IgD-negative memory B cell (primary cell): ENCODE results near the gene PDIA2. TPM values are rescaled to one million over a fixed set of nuclear protein-coding genes. Genes with fewer than 3 reads are reported as not detected.

Source experiments
- H3K27ac Mint-ChIP-seq, 3 donors: one replicate each; pipeline ENCODE4 v1.8.0; 2020 to 2022; ENCODE audit warnings: mild to moderate bottlenecking in 3 of 3, mixed read lengths in 3 of 3, moderate library complexity in 1 of 3
- H3K27me3 Mint-ChIP-seq: one replicate; pipeline ENCODE4 v1.8.0; 2021; ENCODE audit warnings: mixed read lengths
- H3K36me3 Mint-ChIP-seq: one replicate; pipeline ENCODE4 v1.8.0; 2020; ENCODE audit warnings: mild to moderate bottlenecking, mixed read lengths
- H3K4me1 Mint-ChIP-seq, 3 donors: one replicate each; pipeline ENCODE4 v1.8.0; 2020 to 2022; ENCODE audit warnings: mixed read lengths in 3 of 3, mild to moderate bottlenecking in 1 of 3
- H3K4me3 Mint-ChIP-seq, 4 donors: one replicate each; pipeline ENCODE4 v1.8.0; 2020 to 2022; ENCODE audit warnings: mild to moderate bottlenecking in 4 of 4, mixed read lengths in 4 of 4, moderate library complexity in 3 of 4
- H3K9me3 Mint-ChIP-seq, 3 donors: one replicate each; pipeline ENCODE4 v1.8.0; 2020 to 2021; ENCODE audit warnings: mixed read lengths in 3 of 3, mild to moderate bottlenecking in 1 of 3
- polyA plus RNA-seq: library from polyadenylated mRNA; unstranded; fragments of 300-500 nt; fragmentation: Illumina TruSeq; gene quantifications from one replicate; pipeline ENCODE4 v1.2.3, GENCODE V29; 2021

Gene PDIA2
- polyA plus RNA-seq, 1 donor from 2014 or later: not detected

DNA sequence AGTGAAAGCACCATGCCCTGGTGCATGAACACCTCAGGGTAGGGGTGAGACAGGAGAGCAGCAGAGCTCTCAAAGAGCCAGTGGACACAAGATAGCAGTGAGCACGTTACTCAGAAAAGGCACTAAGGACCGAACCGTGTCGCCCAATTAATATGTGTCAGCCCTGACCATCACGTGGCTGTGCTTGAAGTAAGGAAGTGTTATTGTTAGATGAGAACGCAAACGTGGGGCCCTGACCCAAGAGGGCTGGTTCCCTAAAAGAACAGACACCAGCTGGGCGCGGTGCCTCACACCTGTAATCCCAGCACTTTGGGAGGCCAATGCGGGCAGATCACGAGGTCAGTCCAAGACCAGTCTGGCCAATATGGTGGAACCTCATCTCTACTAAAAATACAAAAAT is 53.3 kb downstream of the PDIA2 start:
- Mint-ChIP-seq H3K36me3 (peaks cover 2% of the 10 kb centered on the region), H3K27me3 (no peaks in the 10 kb centered on the region), H3K9me3 (no peaks in the 10 kb centered on the region), H3K4me1 (peaks cover 12 to 33% (median 26%) of the 10 kb centered on the region in 3 donors), H3K4me3 (peak overlapping the region in 1 of 4 donors; percentile 75), H3K27ac (peak overlapping the region in 2 of 3 donors; percentile 71 to 73)

Other genes starting within 250 kb of the PDIA2 start
- 45.2 TPM for gene POLR3K, start 229.6 kb upstream of the PDIA2 start, polyA plus RNA-seq
- 39.1 TPM for gene SNRNP25, start 229.3 kb upstream of the PDIA2 start, polyA plus RNA-seq
- gene RHBDF1, start 210.5 kb upstream of the PDIA2 start, polyA plus RNA-seq: not detected
- 87.6 TPM for gene MPG, start 204.9 kb upstream of the PDIA2 start, polyA plus RNA-seq
- 15.2 TPM for gene NPRL3, start 144.5 kb upstream of the PDIA2 start, polyA plus RNA-seq
- gene HBZ, start 130.5 kb upstream of the PDIA2 start, polyA plus RNA-seq: not detected
- not detected for gene HBM, start 117.2 kb upstream of the PDIA2 start, polyA plus RNA-seq
- gene HBA2, start 110.3 kb upstream of the PDIA2 start, polyA plus RNA-seq: 88.3 TPM
- 12.1 TPM for gene HBA1, start 106.5 kb upstream of the PDIA2 start, polyA plus RNA-seq
- not detected for gene HBQ1, start 102.7 kb upstream of the PDIA2 start, polyA plus RNA-seq
- 17.6 TPM for gene LUC7L, start 53.7 kb upstream of the PDIA2 start, polyA plus RNA-seq
- 31.5 TPM for gene FAM234A, start 48.3 kb upstream of the PDIA2 start, polyA plus RNA-seq
- not detected for gene RGS11, start 7.2 kb upstream of the PDIA2 start, polyA plus RNA-seq
- not detected for gene ARHGDIG, start 2.6 kb upstream of the PDIA2 start, polyA plus RNA-seq
- gene AXIN1, start 69.6 kb downstream of the PDIA2 start, polyA plus RNA-seq: 1.6 TPM
- gene MRPL28, start 87.4 kb downstream of the PDIA2 start, polyA plus RNA-seq: 69.8 TPM
- 7.3 TPM for gene PGAP6, start 98.8 kb downstream of the PDIA2 start, polyA plus RNA-seq
- gene NME4, start 114.0 kb downstream of the PDIA2 start, polyA plus RNA-seq: 106 TPM
- 7.2 TPM for gene DECR2, start 118.7 kb downstream of the PDIA2 start, polyA plus RNA-seq
- 1.9 TPM for gene RAB11FIP3, start 142.5 kb downstream of the PDIA2 start, polyA plus RNA-seq
- gene CAPN15, start 244.5 kb downstream of the PDIA2 start, polyA plus RNA-seq: 9.1 TPM